ENCODE results near the gene NRXN3. TPM values are rescaled to one million over a fixed set of nuclear protein-coding genes. Genes with fewer than 3 reads are reported as not detected.

The NRXN3 gene
- total and polyA plus RNA-seq, 2 experiments from 2014 or later: 1.0 to 1.8 TPM

DNA sequence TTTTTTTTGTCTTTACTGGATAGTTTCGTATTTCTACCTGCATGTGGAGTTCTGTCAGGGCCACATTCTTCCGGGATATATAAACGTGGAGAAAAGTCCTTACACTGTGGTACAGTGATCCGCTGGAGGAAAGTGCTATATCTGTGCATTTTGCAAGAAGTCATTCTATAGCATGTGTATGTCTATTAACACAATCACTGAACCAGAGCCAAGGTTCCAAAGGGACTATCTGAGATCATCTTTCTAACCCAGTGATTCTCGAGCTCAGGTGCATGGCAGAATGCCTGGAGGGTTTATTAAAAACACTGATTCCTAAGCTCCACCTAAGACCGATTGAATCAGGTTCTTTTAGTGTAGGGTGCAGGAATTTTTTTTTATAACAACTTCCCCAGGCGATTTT lies 354.0 kb downstream of the NRXN3 start:
- Histone ChIP-seq H3K79me2 (replicated peaks; ENCODE audit: insufficient read depth) (no peaks in the 10 kb centered on the region), H3K4me1 (ENCODE audit: insufficient read depth) (no peaks in the 10 kb centered on the region), H3K4me3 (no peak overlapping the region), H3K36me3 (ENCODE audit: insufficient read depth) (no peaks in the 10 kb centered on the region), H3K27me3 (ENCODE audit: insufficient read depth) (no peaks in the 10 kb centered on the region), H3K9me2 (ENCODE audit: insufficient read depth) (no peaks in the 10 kb centered on the region), H3K27ac (ENCODE audit: low read depth) (no peak overlapping the region), H4K20me1 (replicated peaks; ENCODE audit: insufficient read depth) (no peaks in the 10 kb centered on the region), H3K4me2 (no peak overlapping the region), H3F3A (replicated peaks; ENCODE audit: low read depth) (no peaks in the 10 kb centered on the region), H2AFZ (no peak overlapping the region)
- Mint-ChIP-seq H3K9me3 (no peaks in the 10 kb centered on the region), H3K36me3 (ENCODE audit: low read depth) (no peaks in the 10 kb centered on the region), H3K27me3 (ENCODE audit: insufficient read depth, low read depth, poor library complexity) (no peaks in the 10 kb centered on the region), H3K27ac (no peak overlapping the region), H3K4me1 (no peaks in the 10 kb centered on the region), H3K4me3 (no peak overlapping the region)
- DNase-seq (ENCODE audit: low spot score) (no peak), ATAC-seq (no peak)
- TF ChIP-seq, protein P1, sequence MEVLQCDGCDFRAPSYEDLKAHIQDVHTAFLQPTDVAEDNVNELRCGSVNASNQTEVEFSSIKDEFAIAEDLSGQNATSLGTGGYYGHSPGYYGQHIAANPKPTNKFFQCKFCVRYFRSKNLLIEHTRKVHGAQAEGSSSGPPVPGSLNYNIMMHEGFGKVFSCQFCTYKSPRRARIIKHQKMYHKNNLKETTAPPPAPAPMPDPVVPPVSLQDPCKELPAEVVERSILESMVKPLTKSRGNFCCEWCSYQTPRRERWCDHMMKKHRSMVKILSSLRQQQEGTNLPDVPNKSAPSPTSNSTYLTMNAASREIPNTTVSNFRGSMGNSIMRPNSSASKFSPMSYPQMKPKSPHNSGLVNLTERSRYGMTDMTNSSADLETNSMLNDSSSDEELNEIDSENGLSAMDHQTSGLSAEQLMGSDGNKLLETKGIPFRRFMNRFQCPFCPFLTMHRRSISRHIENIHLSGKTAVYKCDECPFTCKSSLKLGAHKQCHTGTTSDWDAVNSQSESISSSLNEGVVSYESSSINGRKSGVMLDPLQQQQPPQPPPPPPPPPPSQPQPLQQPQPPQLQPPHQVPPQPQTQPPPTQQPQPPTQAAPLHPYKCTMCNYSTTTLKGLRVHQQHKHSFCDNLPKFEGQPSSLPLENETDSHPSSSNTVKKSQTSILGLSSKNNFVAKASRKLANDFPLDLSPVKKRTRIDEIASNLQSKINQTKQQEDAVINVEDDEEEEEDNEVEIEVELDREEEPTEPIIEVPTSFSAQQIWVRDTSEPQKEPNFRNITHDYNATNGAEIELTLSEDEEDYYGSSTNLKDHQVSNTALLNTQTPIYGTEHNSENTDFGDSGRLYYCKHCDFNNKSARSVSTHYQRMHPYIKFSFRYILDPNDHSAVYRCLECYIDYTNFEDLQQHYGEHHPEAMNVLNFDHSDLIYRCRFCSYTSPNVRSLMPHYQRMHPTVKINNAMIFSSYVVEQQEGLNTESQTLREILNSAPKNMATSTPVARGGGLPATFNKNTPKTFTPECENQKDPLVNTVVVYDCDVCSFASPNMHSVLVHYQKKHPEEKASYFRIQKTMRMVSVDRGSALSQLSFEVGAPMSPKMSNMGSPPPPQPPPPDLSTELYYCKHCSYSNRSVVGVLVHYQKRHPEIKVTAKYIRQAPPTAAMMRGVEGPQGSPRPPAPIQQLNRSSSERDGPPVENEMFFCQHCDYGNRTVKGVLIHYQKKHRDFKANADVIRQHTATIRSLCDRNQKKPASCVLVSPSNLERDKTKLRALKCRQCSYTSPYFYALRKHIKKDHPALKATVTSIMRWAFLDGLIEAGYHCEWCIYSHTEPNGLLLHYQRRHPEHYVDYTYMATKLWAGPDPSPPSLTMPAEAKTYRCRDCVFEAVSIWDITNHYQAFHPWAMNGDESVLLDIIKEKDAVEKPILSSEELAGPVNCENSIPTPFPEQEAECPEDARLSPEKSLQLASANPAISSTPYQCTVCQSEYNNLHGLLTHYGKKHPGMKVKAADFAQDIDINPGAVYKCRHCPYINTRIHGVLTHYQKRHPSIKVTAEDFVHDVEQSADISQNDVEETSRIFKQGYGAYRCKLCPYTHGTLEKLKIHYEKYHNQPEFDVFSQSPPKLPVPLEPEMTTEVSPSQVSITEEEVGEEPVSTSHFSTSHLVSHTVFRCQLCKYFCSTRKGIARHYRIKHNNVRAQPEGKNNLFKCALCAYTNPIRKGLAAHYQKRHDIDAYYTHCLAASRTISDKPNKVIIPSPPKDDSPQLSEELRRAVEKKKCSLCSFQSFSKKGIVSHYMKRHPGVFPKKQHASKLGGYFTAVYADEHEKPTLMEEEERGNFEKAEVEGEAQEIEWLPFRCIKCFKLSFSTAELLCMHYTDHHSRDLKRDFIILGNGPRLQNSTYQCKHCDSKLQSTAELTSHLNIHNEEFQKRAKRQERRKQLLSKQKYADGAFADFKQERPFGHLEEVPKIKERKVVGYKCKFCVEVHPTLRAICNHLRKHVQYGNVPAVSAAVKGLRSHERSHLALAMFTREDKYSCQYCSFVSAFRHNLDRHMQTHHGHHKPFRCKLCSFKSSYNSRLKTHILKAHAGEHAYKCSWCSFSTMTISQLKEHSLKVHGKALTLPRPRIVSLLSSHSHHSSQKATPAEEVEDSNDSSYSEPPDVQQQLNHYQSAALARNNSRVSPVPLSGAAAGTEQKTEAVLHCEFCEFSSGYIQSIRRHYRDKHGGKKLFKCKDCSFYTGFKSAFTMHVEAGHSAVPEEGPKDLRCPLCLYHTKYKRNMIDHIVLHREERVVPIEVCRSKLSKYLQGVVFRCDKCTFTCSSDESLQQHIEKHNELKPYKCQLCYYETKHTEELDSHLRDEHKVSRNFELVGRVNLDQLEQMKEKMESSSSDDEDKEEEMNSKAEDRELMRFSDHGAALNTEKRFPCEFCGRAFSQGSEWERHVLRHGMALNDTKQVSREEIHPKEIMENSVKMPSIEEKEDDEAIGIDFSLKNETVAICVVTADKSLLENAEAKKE (CRISPR knock-in tag; IDR thresholded peaks at IDR 0.05): no peak
- TF ChIP-seq JUNB (IDR thresholded peaks at IDR 0.05; ENCODE audit: unreplicated experiment) (no peak), STAT1 (IDR thresholded peaks at IDR 0.05; ENCODE audit: unreplicated experiment) (no peak), CREB1 (CRISPR knock-in tag; IDR thresholded peaks at IDR 0.05; ENCODE audit: low read depth) (no peak), ZNF114 (CRISPR knock-in tag; IDR thresholded peaks at IDR 0.05) (no peak)
- TF ChIP-seq, protein P2, sequence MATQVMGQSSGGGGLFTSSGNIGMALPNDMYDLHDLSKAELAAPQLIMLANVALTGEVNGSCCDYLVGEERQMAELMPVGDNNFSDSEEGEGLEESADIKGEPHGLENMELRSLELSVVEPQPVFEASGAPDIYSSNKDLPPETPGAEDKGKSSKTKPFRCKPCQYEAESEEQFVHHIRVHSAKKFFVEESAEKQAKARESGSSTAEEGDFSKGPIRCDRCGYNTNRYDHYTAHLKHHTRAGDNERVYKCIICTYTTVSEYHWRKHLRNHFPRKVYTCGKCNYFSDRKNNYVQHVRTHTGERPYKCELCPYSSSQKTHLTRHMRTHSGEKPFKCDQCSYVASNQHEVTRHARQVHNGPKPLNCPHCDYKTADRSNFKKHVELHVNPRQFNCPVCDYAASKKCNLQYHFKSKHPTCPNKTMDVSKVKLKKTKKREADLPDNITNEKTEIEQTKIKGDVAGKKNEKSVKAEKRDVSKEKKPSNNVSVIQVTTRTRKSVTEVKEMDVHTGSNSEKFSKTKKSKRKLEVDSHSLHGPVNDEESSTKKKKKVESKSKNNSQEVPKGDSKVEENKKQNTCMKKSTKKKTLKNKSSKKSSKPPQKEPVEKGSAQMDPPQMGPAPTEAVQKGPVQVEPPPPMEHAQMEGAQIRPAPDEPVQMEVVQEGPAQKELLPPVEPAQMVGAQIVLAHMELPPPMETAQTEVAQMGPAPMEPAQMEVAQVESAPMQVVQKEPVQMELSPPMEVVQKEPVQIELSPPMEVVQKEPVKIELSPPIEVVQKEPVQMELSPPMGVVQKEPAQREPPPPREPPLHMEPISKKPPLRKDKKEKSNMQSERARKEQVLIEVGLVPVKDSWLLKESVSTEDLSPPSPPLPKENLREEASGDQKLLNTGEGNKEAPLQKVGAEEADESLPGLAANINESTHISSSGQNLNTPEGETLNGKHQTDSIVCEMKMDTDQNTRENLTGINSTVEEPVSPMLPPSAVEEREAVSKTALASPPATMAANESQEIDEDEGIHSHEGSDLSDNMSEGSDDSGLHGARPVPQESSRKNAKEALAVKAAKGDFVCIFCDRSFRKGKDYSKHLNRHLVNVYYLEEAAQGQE (IDR thresholded peaks at IDR 0.05; ENCODE audit: unreplicated experiment): no peak

All from GM23338 (cell line).